HepG2 (cell line): ENCODE results near the gene P2RX5. TPM values are rescaled to one million over a fixed set of nuclear protein-coding genes. Genes with fewer than 3 reads are reported as not detected.

Experiments used
- GABPA ChIP-seq, 2 experiments: IDR thresholded peaks; 2 replicates each; pipeline ENCODE4 v1.6.1; 2011 to 2016; ENCODE audit warnings: low read depth in 2 of 2, low read length in 1 of 2, missing biosample characterization in 1 of 2, missing genetic modification characterization in 1 of 2
- HOXA3 ChIP-seq: sonication (generic); formaldehyde crosslinking; IDR thresholded peaks from 2 replicates; pipeline ENCODE4 v1.5.0; 2020; ENCODE audit warnings: missing genetic modification reagents
- HOXA7 ChIP-seq: sonication (generic); formaldehyde crosslinking; IDR thresholded peaks from 2 replicates; pipeline ENCODE4 v1.8.1; 2022; ENCODE audit warnings: mild to moderate bottlenecking, missing genetic modification reagents, moderate library complexity
- KAT8 ChIP-seq: IDR thresholded peaks from 2 replicates; pipeline ENCODE4 v1.6.1; 2016; ENCODE audit warnings: missing genetic modification reagents, missing compliant biosample characterization
- NFIB ChIP-seq: sonication (generic); formaldehyde crosslinking; IDR thresholded peaks from 2 replicates; pipeline ENCODE4 v1.9.0; 2021; ENCODE audit warnings: missing genetic modification reagents, mild to moderate bottlenecking, borderline replicate concordance
- POLR2AphosphoS2 ChIP-seq: IDR thresholded peaks from 2 replicates; pipeline ENCODE4 v1.6.1; 2011; ENCODE audit warnings: low read depth, low read length, improper control_type of control experiment
- RXRB ChIP-seq: IDR thresholded peaks from 2 replicates; pipeline ENCODE4 v1.6.1; 2016; ENCODE audit warnings: borderline replicate concordance, missing genetic modification reagents, missing compliant biosample characterization
- SALL2 ChIP-seq: sonication (generic); formaldehyde crosslinking; IDR thresholded peaks from 2 replicates; pipeline ENCODE4 v1.8.1; 2023; ENCODE audit warnings: mild to moderate bottlenecking, missing genetic modification reagents, inconsistent platforms
- SMAD1 ChIP-seq: sonication (generic); formaldehyde crosslinking; IDR thresholded peaks from 2 replicates; pipeline ENCODE4 v1.4.0; 2020; ENCODE audit warnings: missing genetic modification reagents, low read depth, mild to moderate bottlenecking, borderline replicate concordance
- SMYD3 ChIP-seq: sonication (generic); formaldehyde crosslinking; IDR thresholded peaks from 2 replicates; pipeline ENCODE4 v1.8.1; 2023; ENCODE audit warnings: mild to moderate bottlenecking, missing genetic modification reagents
- SOX13 ChIP-seq, 3 experiments: fragments of 450-650 bp in 1 of 3; sonication (generic) in 1 of 3; formaldehyde crosslinking in 1 of 3; IDR thresholded peaks in 2 of 3; conservative IDR thresholded peaks in 1 of 3; 2 replicates each; pipeline versions ENCODE4 v1.5.0 to v1.6.1; 2016 to 2020; ENCODE audit warnings: antibody characterized with exemption in 1 of 3, mild to moderate bottlenecking in 1 of 3, missing compliant biosample characterization in 1 of 3, missing genetic modification reagents in 1 of 3, moderate library complexity in 1 of 3
- ZFP36L2 ChIP-seq: sonication (generic); formaldehyde crosslinking; IDR thresholded peaks from 2 replicates; pipeline ENCODE4 v1.4.0; 2020; ENCODE audit warnings: missing genetic modification reagents
- ZFY ChIP-seq: sonication (generic); formaldehyde crosslinking; IDR thresholded peaks from 2 replicates; pipeline ENCODE4 v1.4.0; 2020; ENCODE audit warnings: missing genetic modification reagents
- ZNF530 ChIP-seq: sonication (generic); formaldehyde crosslinking; IDR thresholded peaks from 2 replicates; pipeline ENCODE4 v1.5.0; 2020; ENCODE audit warnings: low read depth, mild to moderate bottlenecking, missing genetic modification reagents
- ZNF607 ChIP-seq: sonication (generic); formaldehyde crosslinking; IDR thresholded peaks from 2 replicates; pipeline ENCODE4 v1.5.1; 2020; ENCODE audit warnings: missing genetic modification reagents, mild to moderate bottlenecking, borderline replicate concordance
- ZNF672 ChIP-seq: sonication (generic); formaldehyde crosslinking; IDR thresholded peaks from 2 replicates; pipeline ENCODE4 v1.8.1; 2022; ENCODE audit warnings: missing genetic modification reagents
- polyA plus RNA-seq, 8 experiments: library from polyadenylated mRNA; depleted of rRNA in 3 of 8; stranded (reverse) in 7 of 8; unstranded in 1 of 8; fragments of >200 nt; fragmentation: Illumina TruSeq in 4 of 8; extraction: Trizol in 4 of 8; gene quantifications; 2 replicates each; pipeline versions ENCODE4 v1.2.1 to v1.2.3, GENCODE V29; 2011 to 2016; ENCODE audit warnings: low read depth in 4 of 8, missing spikeins in 1 of 8, mixed read lengths in 1 of 8; ENCODE audit not compliant: insufficient read depth in 1 of 8
- total RNA-seq, 5 experiments: library from RNA; depleted of rRNA; stranded (reverse); fragments of >200 nt; fragmentation: Illumina TruSeq; extraction: Trizol; gene quantifications; 2 replicates each; pipeline ENCODE4 v1.2.3, GENCODE V29; 2016; ENCODE audit warnings: low read depth in 1 of 5
- TF ChIP-seq, protein P1 (sequence below): sonication (generic); formaldehyde crosslinking; IDR thresholded peaks from 2 replicates; pipeline ENCODE4 v1.4.0; 2020; ENCODE audit warnings: mild to moderate bottlenecking, missing genetic modification reagents
- TF ChIP-seq, protein P2 (sequence below): sonication (generic); formaldehyde crosslinking; conservative IDR thresholded peaks from 2 replicates; pipeline ENCODE4 v1.8.0; 2022; ENCODE audit warnings: mild to moderate bottlenecking, moderate library complexity, missing genetic modification reagents
- TF ChIP-seq, protein P3 (sequence below): fragments of 450-650 bp; IDR thresholded peaks from 2 replicates; pipeline ENCODE4 v1.6.1; 2017; ENCODE audit warnings: mild to moderate bottlenecking
- TF ChIP-seq, protein P4 (sequence below): sonication (generic); formaldehyde crosslinking; IDR thresholded peaks from 2 replicates; pipeline ENCODE4 v1.5.1; 2020; ENCODE audit warnings: missing genetic modification reagents, mild to moderate bottlenecking, borderline replicate concordance

Gene P2RX5
- total and polyA plus RNA-seq, 2 of the 13 experiments (the other 11 are each of a cell fraction or from before 2014, with no cell fraction given) = 0.95 to 1.7 TPM

DNA sequence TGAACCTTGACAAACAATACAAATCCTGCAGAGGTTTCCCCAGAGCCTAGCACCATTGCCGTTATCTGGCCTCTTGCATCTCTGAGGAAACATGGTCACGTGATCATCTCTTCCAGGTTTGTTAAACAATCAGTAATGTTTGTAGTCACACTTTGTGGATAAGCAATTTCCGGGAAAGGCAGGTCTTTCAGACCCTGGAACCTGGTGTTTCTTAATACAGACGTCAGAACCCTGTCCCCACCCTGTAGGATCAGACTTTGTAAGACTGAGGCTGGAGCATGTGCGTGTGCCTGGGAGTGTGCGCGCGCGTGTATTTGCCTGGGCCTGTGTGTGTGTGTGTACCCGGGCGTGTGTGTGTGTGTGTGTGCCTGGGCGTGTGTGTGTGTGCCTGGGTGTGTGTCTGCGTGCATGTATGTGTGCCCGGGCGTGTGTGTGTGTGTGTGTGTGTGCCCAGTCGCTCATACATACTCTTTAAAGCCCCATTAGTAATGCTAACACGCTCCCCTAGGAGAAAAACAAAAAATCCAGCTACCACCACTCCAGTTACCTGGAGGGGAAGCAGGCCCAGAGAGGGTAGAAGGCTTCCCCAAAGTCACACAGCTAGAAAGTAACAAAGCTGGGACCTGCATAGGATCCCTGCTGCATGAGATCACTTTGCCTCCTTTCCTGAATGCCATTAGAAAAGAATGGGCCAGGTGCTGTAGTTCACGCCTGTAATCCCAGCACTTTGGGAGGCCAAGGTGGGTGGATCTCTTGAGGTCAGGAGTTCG is 54.1 kb downstream of the P2RX5 start (continued):
- TF ChIP-seq, protein P1, sequence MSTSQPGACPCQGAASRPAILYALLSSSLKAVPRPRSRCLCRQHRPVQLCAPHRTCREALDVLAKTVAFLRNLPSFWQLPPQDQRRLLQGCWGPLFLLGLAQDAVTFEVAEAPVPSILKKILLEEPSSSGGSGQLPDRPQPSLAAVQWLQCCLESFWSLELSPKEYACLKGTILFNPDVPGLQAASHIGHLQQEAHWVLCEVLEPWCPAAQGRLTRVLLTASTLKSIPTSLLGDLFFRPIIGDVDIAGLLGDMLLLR = no peak
- TF ChIP-seq NFIB (CRISPR knock-in tag) (no peak), GABPA (IDR thresholded peaks at IDR 0.05; ENCODE audit: low read depth, low read length) (no peak), GABPA (CRISPR knock-in tag; IDR thresholded peaks at IDR 0.05; ENCODE audit: low read depth) (peak; percentile 50; the same call in 1 of the 2 replicates), ZFY (CRISPR knock-in tag) (no peak), RXRB (CRISPR knock-in tag) (peak; percentile 48; the same call in 1 of the 2 replicates), SOX13 (IDR thresholded peaks at IDR 0.05) (no peak), SOX13 (CRISPR knock-in tag; conservative IDR thresholded peaks at IDR 0.05 in 1 of 2, IDR thresholded peaks at IDR 0.05 in 1 of 2) (peak in 1 of 2 experiments; percentile 87; a peak in 2 of 4 replicates), POLR2AphosphoS2 (no peak), ZNF530 (CRISPR knock-in tag) (no peak), ZFP36L2 (CRISPR knock-in tag) (no peak), HOXA7 (no peak), SALL2 (CRISPR knock-in tag) (no peak), KAT8 (peak; percentile 65), ZNF607 (CRISPR knock-in tag) (0 out of 2 replicates have a peak, but pooled peaks have one; percentile 54), SMYD3 (CRISPR knock-in tag) (no peak), SMAD1 (CRISPR knock-in tag) (no peak), HOXA3 (CRISPR knock-in tag) (peak; percentile 48; the same call in 1 of the 2 replicates), ZNF672 (CRISPR knock-in tag) (no peak)
- TF ChIP-seq, protein P2, sequence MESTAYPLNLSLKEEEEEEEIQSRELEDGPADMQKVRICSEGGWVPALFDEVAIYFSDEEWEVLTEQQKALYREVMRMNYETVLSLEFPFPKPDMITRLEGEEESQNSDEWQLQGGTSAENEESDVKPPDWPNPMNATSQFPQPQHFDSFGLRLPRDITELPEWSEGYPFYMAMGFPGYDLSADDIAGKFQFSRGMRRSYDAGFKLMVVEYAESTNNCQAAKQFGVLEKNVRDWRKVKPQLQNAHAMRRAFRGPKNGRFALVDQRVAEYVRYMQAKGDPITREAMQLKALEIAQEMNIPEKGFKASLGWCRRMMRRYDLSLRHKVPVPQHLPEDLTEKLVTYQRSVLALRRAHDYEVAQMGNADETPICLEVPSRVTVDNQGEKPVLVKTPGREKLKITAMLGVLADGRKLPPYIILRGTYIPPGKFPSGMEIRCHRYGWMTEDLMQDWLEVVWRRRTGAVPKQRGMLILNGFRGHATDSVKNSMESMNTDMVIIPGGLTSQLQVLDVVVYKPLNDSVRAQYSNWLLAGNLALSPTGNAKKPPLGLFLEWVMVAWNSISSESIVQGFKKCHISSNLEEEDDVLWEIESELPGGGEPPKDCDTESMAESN (CRISPR knock-in tag) = no peak
- TF ChIP-seq, protein P3, sequence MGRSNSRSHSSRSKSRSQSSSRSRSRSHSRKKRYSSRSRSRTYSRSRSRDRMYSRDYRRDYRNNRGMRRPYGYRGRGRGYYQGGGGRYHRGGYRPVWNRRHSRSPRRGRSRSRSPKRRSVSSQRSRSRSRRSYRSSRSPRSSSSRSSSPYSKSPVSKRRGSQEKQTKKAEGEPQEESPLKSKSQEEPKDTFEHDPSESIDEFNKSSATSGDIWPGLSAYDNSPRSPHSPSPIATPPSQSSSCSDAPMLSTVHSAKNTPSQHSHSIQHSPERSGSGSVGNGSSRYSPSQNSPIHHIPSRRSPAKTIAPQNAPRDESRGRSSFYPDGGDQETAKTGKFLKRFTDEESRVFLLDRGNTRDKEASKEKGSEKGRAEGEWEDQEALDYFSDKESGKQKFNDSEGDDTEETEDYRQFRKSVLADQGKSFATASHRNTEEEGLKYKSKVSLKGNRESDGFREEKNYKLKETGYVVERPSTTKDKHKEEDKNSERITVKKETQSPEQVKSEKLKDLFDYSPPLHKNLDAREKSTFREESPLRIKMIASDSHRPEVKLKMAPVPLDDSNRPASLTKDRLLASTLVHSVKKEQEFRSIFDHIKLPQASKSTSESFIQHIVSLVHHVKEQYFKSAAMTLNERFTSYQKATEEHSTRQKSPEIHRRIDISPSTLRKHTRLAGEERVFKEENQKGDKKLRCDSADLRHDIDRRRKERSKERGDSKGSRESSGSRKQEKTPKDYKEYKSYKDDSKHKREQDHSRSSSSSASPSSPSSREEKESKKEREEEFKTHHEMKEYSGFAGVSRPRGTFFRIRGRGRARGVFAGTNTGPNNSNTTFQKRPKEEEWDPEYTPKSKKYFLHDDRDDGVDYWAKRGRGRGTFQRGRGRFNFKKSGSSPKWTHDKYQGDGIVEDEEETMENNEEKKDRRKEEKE = no peak
- TF ChIP-seq, protein P4, sequence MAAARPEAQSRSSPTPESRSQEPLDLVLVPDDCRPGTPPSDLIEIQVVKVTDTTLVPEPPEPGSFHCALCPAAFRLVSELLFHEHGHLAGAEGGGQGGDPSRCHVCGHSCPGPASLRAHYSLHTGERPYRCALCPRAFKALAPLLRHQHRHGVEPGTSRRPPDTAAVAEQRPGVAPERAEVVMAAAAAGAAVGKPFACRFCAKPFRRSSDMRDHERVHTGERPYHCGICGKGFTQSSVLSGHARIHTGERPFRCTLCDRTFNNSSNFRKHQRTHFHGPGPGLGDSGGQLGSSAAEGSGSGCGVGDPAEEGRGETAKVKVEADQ = no peak
